Lower lobe of right lung (tissue), 2 donors: ENCODE results near the gene PRELID1. TPM values are rescaled to one million over a fixed set of nuclear protein-coding genes. Genes with fewer than 3 reads are reported as not detected.
A peak's percentile ranks its signal among the peaks of the same experiment; 100 is the strongest.
"Not testable (repeated sequence)": the region's sequence is repeated elsewhere in the genome, so short reads cannot be mapped to it uniquely, and the experiment has no call there.

ENCODE experiments used
- ATAC-seq, 2 donors: fragments of 200-7000 bp; cut with Tn5 transposase; one replicate each; pipeline ENCODE4 v1.9.1; 2020 to 2022; ENCODE audit warnings: mild to moderate bottlenecking in 2 of 2, moderate library complexity in 2 of 2
- DNase-seq: peaks from one replicate; pipeline ENCODE4 v3.0.0-alpha.2; 2020
- H3K27ac ChIP-seq: fragments of 200-600 bp; one replicate; pipeline ENCODE4 v1.8.0; 2022
- H3K27me3 ChIP-seq: fragments of 200-600 bp; one replicate; pipeline ENCODE4 v1.8.0; 2022; ENCODE audit warnings: low read depth
- H3K36me3 ChIP-seq: fragments of 200-600 bp; one replicate; pipeline ENCODE4 v1.8.0; 2022; ENCODE audit warnings: mild to moderate bottlenecking
- H3K4me1 ChIP-seq: fragments of 200-600 bp; one replicate; pipeline ENCODE4 v1.8.0; 2022
- H3K4me3 ChIP-seq: fragments of 200-600 bp; one replicate; pipeline ENCODE4 v1.8.0; 2022; ENCODE audit warnings: mild to moderate bottlenecking
- H3K9me3 ChIP-seq: fragments of 200-600 bp; one replicate; pipeline ENCODE4 v1.8.0; 2022
- intact Hi-C: fragments of 100-400 bp; cut with DNase I; formaldehyde crosslinking; loops from one replicate; pipeline ENCODE4 v1.11.0; 2022
- total RNA-seq: library from RNA; stranded (reverse); fragmentation: NEBNext Ultra II Directional; extraction: Animal tissue kit (Norgen Biotek cat#: 25700); gene quantifications from one replicate; pipeline ENCODE4 v1.2.1, GENCODE V29; 2021
- TF ChIP-seq, protein P1 (sequence below): fragments of 200-600 bp; IDR thresholded peaks from one replicate; pipeline ENCODE4 v1.8.0; 2022; ENCODE audit warnings: antibody characterized with exemption, mild to moderate bottlenecking
- donor health status: DM: no; HTN: yes; CAD: no; lungs with severe emphysema.

Gene PRELID1
- total RNA-seq, 1 donor from 2014 or later, result 101 TPM

DNA sequence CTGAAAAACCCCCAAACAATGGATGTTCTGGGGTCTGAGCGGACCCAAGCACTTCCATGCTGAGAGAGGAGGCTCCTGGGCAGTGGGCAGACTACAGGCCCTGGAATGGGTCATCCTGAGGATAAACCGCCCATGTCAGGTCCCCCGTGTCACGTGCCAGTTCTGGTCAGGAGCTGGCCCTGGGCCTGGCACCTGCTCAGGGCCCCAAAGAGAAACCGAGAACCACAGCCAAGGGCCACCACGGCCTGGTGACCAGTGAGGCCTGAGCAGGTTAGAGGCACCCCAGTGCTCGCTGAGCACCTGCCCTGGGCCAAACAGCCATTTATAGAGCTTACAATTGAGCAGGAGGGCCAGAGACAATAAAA, 32.1 kb downstream of the PRELID1 start:
- Histone ChIP-seq H3K27ac (no peak overlapping the region), H3K36me3 (peaks cover 88% of the 10 kb centered on the region), H3K9me3 (no peaks in the 10 kb centered on the region), H3K4me3 (no peak overlapping the region), H3K27me3 (no peaks in the 10 kb centered on the region), H3K4me1 (no peaks in the 10 kb centered on the region)
- TF ChIP-seq, protein P1, sequence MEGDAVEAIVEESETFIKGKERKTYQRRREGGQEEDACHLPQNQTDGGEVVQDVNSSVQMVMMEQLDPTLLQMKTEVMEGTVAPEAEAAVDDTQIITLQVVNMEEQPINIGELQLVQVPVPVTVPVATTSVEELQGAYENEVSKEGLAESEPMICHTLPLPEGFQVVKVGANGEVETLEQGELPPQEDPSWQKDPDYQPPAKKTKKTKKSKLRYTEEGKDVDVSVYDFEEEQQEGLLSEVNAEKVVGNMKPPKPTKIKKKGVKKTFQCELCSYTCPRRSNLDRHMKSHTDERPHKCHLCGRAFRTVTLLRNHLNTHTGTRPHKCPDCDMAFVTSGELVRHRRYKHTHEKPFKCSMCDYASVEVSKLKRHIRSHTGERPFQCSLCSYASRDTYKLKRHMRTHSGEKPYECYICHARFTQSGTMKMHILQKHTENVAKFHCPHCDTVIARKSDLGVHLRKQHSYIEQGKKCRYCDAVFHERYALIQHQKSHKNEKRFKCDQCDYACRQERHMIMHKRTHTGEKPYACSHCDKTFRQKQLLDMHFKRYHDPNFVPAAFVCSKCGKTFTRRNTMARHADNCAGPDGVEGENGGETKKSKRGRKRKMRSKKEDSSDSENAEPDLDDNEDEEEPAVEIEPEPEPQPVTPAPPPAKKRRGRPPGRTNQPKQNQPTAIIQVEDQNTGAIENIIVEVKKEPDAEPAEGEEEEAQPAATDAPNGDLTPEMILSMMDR, result no peak
- ATAC-seq (no peak), DNase-seq (peak; percentile 22)
- intact Hi-C loops, result no loop called here

DNA sequence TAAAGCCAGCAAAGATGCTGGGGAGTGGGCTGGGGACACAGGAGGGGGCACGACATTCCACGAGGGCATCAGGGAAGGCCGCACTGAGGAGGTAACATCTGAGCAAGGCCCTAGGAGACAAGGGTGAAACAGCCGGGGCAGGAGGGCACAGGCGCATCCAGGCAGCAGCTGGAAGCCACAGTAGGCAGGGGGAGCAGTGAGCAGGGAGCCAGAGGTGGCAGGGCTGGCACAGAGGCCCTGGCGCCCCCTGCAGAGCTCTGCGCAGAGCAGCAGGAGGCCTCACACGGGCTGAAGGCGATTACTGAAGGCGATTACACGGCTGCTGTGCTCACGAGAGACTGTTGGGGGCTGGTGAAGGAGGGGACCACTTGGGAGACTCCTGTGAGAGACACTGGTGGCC, 32.5 kb downstream of the PRELID1 start:
- TF ChIP-seq, protein P1, result peak; percentile 15
- no peaks in the 10 kb centered on the region for H3K9me3 ChIP-seq
- no peak overlapping the region for H3K27ac ChIP-seq
- no peaks in the 10 kb centered on the region for H3K27me3 ChIP-seq
- intact Hi-C loops, result no loop called here
- no peaks in the 10 kb centered on the region for H3K4me1 ChIP-seq
- H3K36me3 ChIP-seq, result peaks cover 85% of the 10 kb centered on the region
- ATAC-seq (no peak), DNase-seq (peak; percentile 46)
- H3K4me3 ChIP-seq, result no peak overlapping the region

DNA sequence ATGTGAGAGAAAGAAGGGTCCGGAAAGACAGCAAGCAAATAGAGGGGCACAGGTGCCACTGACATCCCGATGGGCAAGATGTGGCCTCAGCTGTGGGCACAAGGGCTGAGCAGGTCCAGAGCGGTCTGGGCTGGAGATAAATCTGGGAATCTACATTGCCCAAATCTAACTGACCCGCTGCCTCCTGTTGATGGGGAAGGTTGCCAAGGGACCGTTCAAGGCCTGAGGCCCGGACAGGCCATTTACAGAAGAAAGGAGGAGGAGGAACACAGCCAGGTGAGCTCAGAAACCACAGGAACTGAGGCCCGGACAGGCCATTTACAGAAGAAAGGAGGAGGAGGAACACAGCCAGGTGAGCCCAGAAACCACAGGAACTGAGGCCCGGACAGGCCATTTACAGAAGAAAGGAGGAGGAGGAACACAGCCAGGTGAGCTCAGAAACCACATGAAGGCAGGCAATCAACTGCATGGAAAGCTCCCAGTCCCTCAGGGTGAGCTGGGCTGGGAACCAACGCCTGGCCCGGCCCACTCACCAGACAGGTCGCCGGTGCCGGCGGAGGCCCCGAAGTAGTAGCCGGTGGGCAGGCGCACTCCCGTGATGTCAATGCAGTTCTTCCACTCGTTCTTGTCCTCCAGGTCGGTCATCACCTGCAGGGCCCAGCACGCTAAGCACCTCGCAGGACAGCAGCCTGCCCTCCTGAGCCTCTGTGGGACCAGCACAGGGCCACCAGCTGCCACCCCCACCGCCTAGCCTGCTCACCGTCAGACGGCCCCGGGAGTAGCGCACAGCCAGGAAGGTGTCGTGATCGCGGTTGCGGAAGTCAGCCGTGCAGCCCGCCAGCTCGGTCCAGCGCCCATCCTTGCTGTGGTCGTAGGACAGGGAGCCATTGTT, 33.2 kb downstream of the PRELID1 start:
- Histone ChIP-seq H3K4me3 (no peak overlapping the region), H3K36me3 (peaks cover 85% of the 10 kb centered on the region), H3K27me3 (no peaks in the 10 kb centered on the region), H3K27ac (no peak overlapping the region), H3K9me3 (no peaks in the 10 kb centered on the region), H3K4me1 (no peaks in the 10 kb centered on the region)
- intact Hi-C loops, result no loop called here
- TF ChIP-seq, protein P1, result no peak
- DNase-seq (peak; percentile 39), ATAC-seq (no peak)

DNA sequence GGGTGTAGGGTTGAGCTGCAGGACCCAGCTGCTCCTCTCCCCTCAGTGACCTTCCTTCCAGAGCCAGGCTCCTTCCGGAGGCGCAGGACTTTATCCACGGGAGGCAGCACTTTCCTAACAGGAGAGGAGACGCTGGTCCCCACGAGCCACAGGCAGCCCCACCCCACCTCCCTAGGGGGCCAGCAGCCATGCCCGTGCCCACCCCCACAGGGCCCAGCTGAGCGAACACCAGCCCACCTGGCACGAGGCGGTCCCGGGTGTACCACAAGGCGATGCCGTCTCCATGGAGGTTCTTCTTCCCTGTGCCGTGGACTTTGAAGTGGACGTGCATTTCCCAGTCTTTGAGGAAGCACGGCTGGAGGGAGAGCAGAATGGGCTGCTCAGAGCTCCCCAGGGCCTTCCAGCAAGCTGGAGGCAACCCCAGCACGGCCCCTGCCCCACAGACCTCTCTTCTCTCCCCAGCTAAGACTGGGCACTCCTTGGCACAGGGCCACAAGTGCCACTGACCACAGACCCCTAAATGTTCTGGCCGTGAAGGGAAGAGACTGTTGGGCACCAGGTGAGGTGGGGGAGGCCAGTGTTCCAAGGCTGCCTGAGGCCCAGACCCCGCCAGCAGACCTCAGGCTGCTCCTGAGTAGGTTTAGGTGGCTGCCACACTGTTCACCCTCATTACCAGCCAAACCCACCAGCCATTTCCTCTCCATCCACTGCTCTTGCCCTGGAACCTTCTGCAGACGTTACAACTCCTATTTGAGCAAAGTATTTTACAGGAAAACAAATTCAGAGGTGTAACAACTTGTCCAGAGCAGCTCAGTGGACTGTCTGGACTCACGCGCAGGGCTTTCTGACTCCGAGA, 34.9 kb downstream of the PRELID1 start:
- no peaks in the 10 kb centered on the region for H3K27me3 ChIP-seq
- no peak overlapping the region for H3K27ac ChIP-seq
- no peak overlapping the region for H3K4me3 ChIP-seq
- no peaks in the 10 kb centered on the region for H3K9me3 ChIP-seq
- TF ChIP-seq, protein P1, result no peak
- ATAC-seq (no peak), DNase-seq (peak; percentile 34)
- intact Hi-C loops, result no loop called here
- no peaks in the 10 kb centered on the region for H3K4me1 ChIP-seq
- H3K36me3 ChIP-seq, result peaks cover 85% of the 10 kb centered on the region

DNA sequence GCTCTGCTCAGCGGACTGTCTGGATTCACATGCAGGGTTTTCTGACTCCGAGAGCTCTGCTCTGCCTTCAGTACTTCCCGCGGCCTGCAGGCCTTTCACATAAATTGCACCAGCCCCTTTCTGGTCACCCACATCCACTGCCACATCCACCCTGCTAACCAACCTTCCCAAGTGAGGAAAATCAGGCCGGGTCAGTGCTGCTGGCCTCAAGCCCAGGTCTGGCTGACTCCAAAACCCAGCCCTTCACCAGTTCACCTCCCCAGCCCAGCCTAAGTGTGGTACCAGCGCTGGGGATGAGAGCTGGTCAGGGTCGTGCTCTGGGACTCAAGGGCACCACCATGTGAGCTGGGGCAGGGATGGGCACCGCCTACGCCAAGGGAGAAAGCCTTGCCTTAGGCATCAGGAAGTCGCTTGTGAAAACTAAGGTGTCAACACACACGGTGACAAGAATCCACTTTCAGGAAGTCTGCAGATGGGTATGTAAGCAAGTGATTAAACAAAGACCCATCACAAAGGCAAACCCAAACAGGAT, 35.6 kb downstream of the PRELID1 start:
- Histone ChIP-seq H3K9me3 (no peaks in the 10 kb centered on the region), H3K4me1 (no peaks in the 10 kb centered on the region), H3K27me3 (no peaks in the 10 kb centered on the region), H3K27ac (no peak overlapping the region), H3K4me3 (no peak overlapping the region), H3K36me3 (peaks cover 85% of the 10 kb centered on the region)
- peak; percentile 47 for DNase-seq
- TF ChIP-seq, protein P1, result no peak
- peak; percentile 18 to 32 for ATAC-seq
- intact Hi-C loops, result no loop called here

DNA sequence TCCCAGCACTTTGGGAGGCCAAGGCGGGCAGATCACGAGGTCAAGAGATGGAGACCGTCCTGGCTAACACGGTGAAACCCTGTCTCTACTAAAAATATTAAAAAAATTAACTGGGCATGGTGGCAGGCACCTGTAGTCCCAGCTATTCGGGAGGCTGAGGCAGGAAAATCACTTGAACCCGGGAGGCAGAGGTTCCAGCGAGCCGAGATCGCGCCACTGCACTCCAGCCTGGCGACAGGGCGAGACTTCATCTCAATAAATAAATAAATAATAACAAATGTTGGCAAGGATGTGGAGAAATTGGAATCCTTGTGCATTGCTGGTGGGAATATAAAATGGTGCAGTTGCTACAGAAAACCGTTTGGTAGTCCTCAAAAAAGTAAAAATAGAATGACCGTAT, 39.4 kb downstream of the PRELID1 start:
- ATAC-seq, intact Hi-C loops, H3K27me3 ChIP-seq, H3K4me3 ChIP-seq, H3K9me3 ChIP-seq, H3K27ac ChIP-seq: not testable (repeated sequence)
- peaks cover 16% of the 10 kb centered on the region for H3K4me1 ChIP-seq
- H3K36me3 ChIP-seq, result peaks cover 77% of the 10 kb centered on the region
- DNase-seq, result peak; percentile 9
